GM23338 (cell line): ENCODE measurements around the gene EVL. TPM values are rescaled to one million over a fixed set of nuclear protein-coding genes. Genes with fewer than 3 reads are reported as not detected.

Experiments used
- ATAC-seq: fragments of 200-7000 bp; cut with Tn5 transposase; 3 replicates; pipeline ENCODE4 v1.9.1; 2020
- DNase-seq: peaks from one replicate; pipeline ENCODE4 v3.0.0-alpha.2; 2015; ENCODE audit warnings: low spot score
- H2AFZ ChIP-seq: fragments of 200-600 bp; sonication (generic); 2 replicates; pipeline ENCODE4 v1.8.0; 2016; ENCODE audit warnings: antibody characterized with exemption, mild to moderate bottlenecking, moderate library complexity
- H3F3A ChIP-seq: fragments of 200-600 bp; sonication (generic); replicated peaks from 2 replicates; pipeline ENCODE4 v1.8.0; 2017; ENCODE audit warnings: antibody characterized with exemption, mixed run types, low read depth
- H3K27ac ChIP-seq: fragments of 200-600 bp; sonication (generic); 2 replicates; pipeline ENCODE4 v1.6.1; 2016; ENCODE audit warnings: low read depth
- H3K27me3 ChIP-seq: fragments of 200-600 bp; sonication (generic); 2 replicates; pipeline ENCODE4 v1.8.0; 2016; ENCODE audit warnings: mild to moderate bottlenecking, mixed run types, moderate library complexity; ENCODE audit not compliant: insufficient read depth
- H3K36me3 ChIP-seq: fragments of 200-600 bp; sonication (generic); 2 replicates; pipeline ENCODE4 v1.8.0; 2016; ENCODE audit warnings: mild to moderate bottlenecking; ENCODE audit not compliant: insufficient read depth
- H3K4me1 ChIP-seq: fragments of 200-600 bp; sonication (generic); 2 replicates; pipeline ENCODE4 v1.8.0; 2016; ENCODE audit warnings: mild to moderate bottlenecking, moderate library complexity; ENCODE audit not compliant: insufficient read depth
- H3K4me2 ChIP-seq: fragments of 200-600 bp; sonication (generic); 2 replicates; pipeline ENCODE4 v1.7.1; 2017; ENCODE audit warnings: mixed run types
- H3K4me3 ChIP-seq: fragments of 200-600 bp; sonication (generic); 2 replicates; pipeline ENCODE4 v1.6.1; 2016; ENCODE audit warnings: mixed run types
- H3K79me2 ChIP-seq: fragments of 200-600 bp; sonication (generic); replicated peaks from 2 replicates; pipeline ENCODE4 v1.8.0; 2017; ENCODE audit warnings: mild to moderate bottlenecking; ENCODE audit not compliant: insufficient read depth
- H3K9me2 ChIP-seq: fragments of 200-600 bp; sonication (generic); 2 replicates; pipeline ENCODE4 v1.8.0; 2017; ENCODE audit not compliant: insufficient read depth
- H4K20me1 ChIP-seq: fragments of 200-600 bp; sonication (generic); replicated peaks from 2 replicates; pipeline ENCODE4 v1.8.0; 2017; ENCODE audit warnings: mild to moderate bottlenecking; ENCODE audit not compliant: insufficient read depth
- H3K27ac Mint-ChIP-seq: 2 replicates; pipeline ENCODE4 v1.8.0; 2020; ENCODE audit warnings: inconsistent platforms, mild to moderate bottlenecking, moderate library complexity, mixed read lengths
- H3K27me3 Mint-ChIP-seq: 3 replicates; pipeline ENCODE4 v1.8.0; 2022; ENCODE audit warnings: low read depth, mild to moderate bottlenecking, moderate library complexity, mixed read lengths, inconsistent platforms; ENCODE audit not compliant: insufficient read depth, poor library complexity
- H3K36me3 Mint-ChIP-seq: 3 replicates; pipeline ENCODE4 v1.8.0; 2021; ENCODE audit warnings: low read depth, mild to moderate bottlenecking, inconsistent platforms, moderate library complexity, mixed read lengths
- H3K4me1 Mint-ChIP-seq: 3 replicates; pipeline ENCODE4 v1.8.0; 2020; ENCODE audit warnings: mild to moderate bottlenecking, inconsistent platforms, mixed read lengths
- H3K4me3 Mint-ChIP-seq: 3 replicates; pipeline ENCODE4 v1.8.0; 2021; ENCODE audit warnings: moderate library complexity, mild to moderate bottlenecking, inconsistent platforms, mixed read lengths
- H3K9me3 Mint-ChIP-seq: 3 replicates; pipeline ENCODE4 v1.8.0; 2020; ENCODE audit warnings: moderate library complexity, mild to moderate bottlenecking, inconsistent platforms, mixed read lengths
- CREB1 ChIP-seq: fragments of 250-450 bp; sonication (Bioruptor Pico); IDR thresholded peaks from 2 replicates; pipeline ENCODE4 v1.5.0; 2020; ENCODE audit warnings: low read depth, mild to moderate bottlenecking, moderate library complexity
- EZH2phosphoT487 ChIP-seq: fragments of 200-600 bp; sonication (generic); IDR thresholded peaks from one replicate; pipeline ENCODE4 v1.8.1; 2018; ENCODE audit warnings: antibody characterized with exemption; ENCODE audit not compliant: unreplicated experiment
- JUNB ChIP-seq: IDR thresholded peaks from one replicate; pipeline ENCODE4 v1.6.1; 2016; ENCODE audit warnings: antibody characterized with exemption; ENCODE audit not compliant: unreplicated experiment
- NANOG ChIP-seq: IDR thresholded peaks from 2 replicates; pipeline ENCODE4 v1.6.1; 2016; ENCODE audit warnings: antibody characterized with exemption, borderline replicate concordance
- POLR2AphosphoS5 ChIP-seq: IDR thresholded peaks from 2 replicates; pipeline ENCODE4 v1.6.1; 2016; ENCODE audit warnings: antibody characterized with exemption, low read depth
- REST ChIP-seq: IDR thresholded peaks from one replicate; pipeline ENCODE4 v1.6.1; 2018; ENCODE audit warnings: antibody characterized with exemption; ENCODE audit not compliant: unreplicated experiment
- STAT1 ChIP-seq: IDR thresholded peaks from one replicate; pipeline ENCODE4 v1.6.1; 2016; ENCODE audit warnings: antibody characterized with exemption; ENCODE audit not compliant: unreplicated experiment
- ZNF114 ChIP-seq: fragments of 250-450 bp; sonication (Bioruptor Pico); IDR thresholded peaks from 2 replicates; pipeline ENCODE4 v1.5.0; 2020; ENCODE audit warnings: mild to moderate bottlenecking, moderate library complexity
- ZNF331 ChIP-seq: fragments of 250-450 bp; sonication (Bioruptor Pico); IDR thresholded peaks from 2 replicates; pipeline ENCODE4 v1.5.0; 2020; ENCODE audit warnings: low read depth, mild to moderate bottlenecking, moderate library complexity
- ZNF462 ChIP-seq: fragments of 250-450 bp; sonication (Bioruptor Pico); IDR thresholded peaks from 2 replicates; pipeline ENCODE4 v1.5.0; 2020; ENCODE audit warnings: mild to moderate bottlenecking, moderate library complexity
- polyA plus RNA-seq: library from polyadenylated mRNA; unstranded; fragments of >200 nt; fragmentation: Nextera tagmentation; extraction: Ambion mirVana; gene quantifications from 2 replicates; pipeline ENCODE4 v1.2.1, GENCODE V29; 2016
- total RNA-seq: library from RNA; depleted of rRNA; stranded (reverse); fragments of >200 nt; shearing (Covaris generic); gene quantifications from 2 replicates; pipeline ENCODE4 v1.2.3, GENCODE V29; 2014
- TF ChIP-seq, protein P1 (sequence below): IDR thresholded peaks from 2 replicates; pipeline ENCODE4 v1.6.1; 2016; ENCODE audit warnings: antibody characterized with exemption
- TF ChIP-seq, protein P2 (sequence below), 2 experiments: fragments of 200-600 bp in 1 of 2; sonication (generic) in 1 of 2; conservative IDR thresholded peaks; 2 replicates each; pipeline versions ENCODE4 v1.5.1 to v1.6.1; 2016 to 2017; ENCODE audit warnings: antibody characterized with exemption in 2 of 2, low read depth in 2 of 2, mild to moderate bottlenecking in 2 of 2, moderate library complexity in 1 of 2

The EVL gene
- total and polyA plus RNA-seq, 2 experiments from 2014 or later: 28.2 to 50.5 TPM

GRCh38 chr14:100092832-100093231 is 27.6 kb downstream of the EVL start:
- Histone ChIP-seq H2AFZ (no peak overlapping the region), H3K27ac (no peak overlapping the region), H3K4me3 (no peak overlapping the region), H3K9me2 (no peaks in the 10 kb centered on the region), H3K36me3 (no peaks in the 10 kb centered on the region; the same call in 1 of the 2 replicates), H3K4me2 (no peak overlapping the region), H3F3A (no peaks in the 10 kb centered on the region), H3K4me1 (no peaks in the 10 kb centered on the region), H3K79me2 (no peaks in the 10 kb centered on the region), H3K27me3 (no peaks in the 10 kb centered on the region), H4K20me1 (no peaks in the 10 kb centered on the region; the same call in 1 of the 2 replicates)
- TF ChIP-seq ZNF331 (CRISPR knock-in tag) (no peak), JUNB (no peak), EZH2phosphoT487 (no peak), STAT1 (no peak), CREB1 (CRISPR knock-in tag) (no peak), NANOG (no peak), POLR2AphosphoS5 (no peak), ZNF114 (no peak), REST (no peak), ZNF462 (CRISPR knock-in tag) (no peak)
- TF ChIP-seq, protein P1, sequence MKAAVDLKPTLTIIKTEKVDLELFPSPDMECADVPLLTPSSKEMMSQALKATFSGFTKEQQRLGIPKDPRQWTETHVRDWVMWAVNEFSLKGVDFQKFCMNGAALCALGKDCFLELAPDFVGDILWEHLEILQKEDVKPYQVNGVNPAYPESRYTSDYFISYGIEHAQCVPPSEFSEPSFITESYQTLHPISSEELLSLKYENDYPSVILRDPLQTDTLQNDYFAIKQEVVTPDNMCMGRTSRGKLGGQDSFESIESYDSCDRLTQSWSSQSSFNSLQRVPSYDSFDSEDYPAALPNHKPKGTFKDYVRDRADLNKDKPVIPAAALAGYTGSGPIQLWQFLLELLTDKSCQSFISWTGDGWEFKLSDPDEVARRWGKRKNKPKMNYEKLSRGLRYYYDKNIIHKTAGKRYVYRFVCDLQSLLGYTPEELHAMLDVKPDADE: no peak
- TF ChIP-seq, protein P2, sequence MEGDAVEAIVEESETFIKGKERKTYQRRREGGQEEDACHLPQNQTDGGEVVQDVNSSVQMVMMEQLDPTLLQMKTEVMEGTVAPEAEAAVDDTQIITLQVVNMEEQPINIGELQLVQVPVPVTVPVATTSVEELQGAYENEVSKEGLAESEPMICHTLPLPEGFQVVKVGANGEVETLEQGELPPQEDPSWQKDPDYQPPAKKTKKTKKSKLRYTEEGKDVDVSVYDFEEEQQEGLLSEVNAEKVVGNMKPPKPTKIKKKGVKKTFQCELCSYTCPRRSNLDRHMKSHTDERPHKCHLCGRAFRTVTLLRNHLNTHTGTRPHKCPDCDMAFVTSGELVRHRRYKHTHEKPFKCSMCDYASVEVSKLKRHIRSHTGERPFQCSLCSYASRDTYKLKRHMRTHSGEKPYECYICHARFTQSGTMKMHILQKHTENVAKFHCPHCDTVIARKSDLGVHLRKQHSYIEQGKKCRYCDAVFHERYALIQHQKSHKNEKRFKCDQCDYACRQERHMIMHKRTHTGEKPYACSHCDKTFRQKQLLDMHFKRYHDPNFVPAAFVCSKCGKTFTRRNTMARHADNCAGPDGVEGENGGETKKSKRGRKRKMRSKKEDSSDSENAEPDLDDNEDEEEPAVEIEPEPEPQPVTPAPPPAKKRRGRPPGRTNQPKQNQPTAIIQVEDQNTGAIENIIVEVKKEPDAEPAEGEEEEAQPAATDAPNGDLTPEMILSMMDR (conservative IDR thresholded peaks at IDR 0.05; ENCODE audit: low read depth in 2 of 2): no peak
- H3K4me1 Mint-ChIP-seq: no peaks in the 10 kb centered on the region
- H3K9me3 Mint-ChIP-seq: no peaks in the 10 kb centered on the region
- no peak overlapping the region for H3K4me3 Mint-ChIP-seq
- H3K27ac Mint-ChIP-seq: no peak overlapping the region
- ATAC-seq: no peak
- H3K36me3 Mint-ChIP-seq: no peaks in the 10 kb centered on the region
- H3K27me3 Mint-ChIP-seq: no peaks in the 10 kb centered on the region
- DNase-seq: no peak
